Type B pancreatic cell (in vitro differentiated cells): ENCODE results near the gene KNTC1. TPM values are rescaled to one million over a fixed set of nuclear protein-coding genes. Genes with fewer than 3 reads are reported as not detected.

ENCODE experiments used
- DNase-seq: peaks from one replicate; pipeline ENCODE4 v3.0.0; 2021; ENCODE audit warnings: mixed read lengths; ENCODE audit not compliant: unreplicated experiment; ENCODE audit errors: extremely low spot score
- H3K27ac Mint-ChIP-seq: 2 replicates; pipeline ENCODE4 v1.8.0; 2021; ENCODE audit warnings: mild to moderate bottlenecking, mixed read lengths
- H3K27me3 Mint-ChIP-seq: 2 replicates; pipeline ENCODE4 v1.8.0; 2021; ENCODE audit warnings: mixed read lengths
- H3K36me3 Mint-ChIP-seq: 2 replicates; pipeline ENCODE4 v1.8.0; 2021; ENCODE audit warnings: mixed read lengths
- H3K4me1 Mint-ChIP-seq: one replicate; pipeline ENCODE4 v1.8.0; 2021; ENCODE audit warnings: mixed read lengths; ENCODE audit not compliant: unreplicated experiment
- H3K4me3 Mint-ChIP-seq: 2 replicates; pipeline ENCODE4 v1.8.0; 2021; ENCODE audit warnings: mild to moderate bottlenecking, mixed read lengths
- H3K9me3 Mint-ChIP-seq: 2 replicates; pipeline ENCODE4 v1.8.0; 2021; ENCODE audit warnings: mixed read lengths
- CTCF ChIP-seq: fragments of 200-600 bp; sonication (generic); conservative IDR thresholded peaks from 2 replicates; pipeline ENCODE4 v1.5.0; 2021; ENCODE audit warnings: antibody characterized with exemption, mild to moderate bottlenecking
- total RNA-seq: library from RNA; stranded (reverse); gene quantifications from 2 replicates; pipeline ENCODE4 v1.2.1, GENCODE V29; 2021; ENCODE audit warnings: low replicate concordance

KNTC1 gene
- total RNA-seq, 1 donor from 2014 or later, result 74.8 TPM

- Mint-ChIP-seq H3K9me3 (no peaks in the 10 kb centered on the region), H3K36me3 (no peaks in the 10 kb centered on the region), H3K4me3 (no peak overlapping the region), H3K27ac (no peak overlapping the region), H3K27me3 (no peaks in the 10 kb centered on the region), H3K4me1 (no peaks in the 10 kb centered on the region)
- no peak for TF ChIP-seq CTCF
- DNase-seq, result no peak
Measured at GRCh38 chr12:122661938-122662337, 134.9 kb downstream of the KNTC1 start.

GRCh38 chr12:122665349-122665748 is 138.3 kb downstream of the KNTC1 start:
- Mint-ChIP-seq H3K27me3 (no peaks in the 10 kb centered on the region), H3K4me3 (no peak overlapping the region), H3K4me1 (peaks cover 5% of the 10 kb centered on the region), H3K27ac (no peak overlapping the region), H3K9me3 (no peaks in the 10 kb centered on the region), H3K36me3 (no peaks in the 10 kb centered on the region)
- no peak for TF ChIP-seq CTCF
- DNase-seq, result no peak

GRCh38 chr12:122665759-122666158 is 138.7 kb downstream of the KNTC1 start:
- no peaks in the 10 kb centered on the region for H3K27me3 Mint-ChIP-seq
- no peaks in the 10 kb centered on the region for H3K36me3 Mint-ChIP-seq
- H3K9me3 Mint-ChIP-seq, result no peaks in the 10 kb centered on the region
- no peak overlapping the region for H3K4me3 Mint-ChIP-seq
- no peak for DNase-seq
- no peak overlapping the region for H3K27ac Mint-ChIP-seq
- TF ChIP-seq CTCF, result no peak
- H3K4me1 Mint-ChIP-seq, result peaks cover 5% of the 10 kb centered on the region

- H3K27ac Mint-ChIP-seq, result no peak overlapping the region
Measured at GRCh38 chr12:122668268-122668667, 141.2 kb downstream of the KNTC1 start.

GRCh38 chr12:122669397-122670070 is 142.5 kb downstream of the KNTC1 start:
- Mint-ChIP-seq H3K4me3 (no peak overlapping the region), H3K9me3 (peaks cover 4% of the 10 kb centered on the region), H3K27ac (no peak overlapping the region), H3K36me3 (no peaks in the 10 kb centered on the region), H3K27me3 (no peaks in the 10 kb centered on the region), H3K4me1 (peaks cover 5% of the 10 kb centered on the region)
- no peak for DNase-seq
- TF ChIP-seq CTCF, result no peak

More at GRCh38 chr12:122668268-122668667, 141.2 kb downstream of the KNTC1 start:
- peaks cover 5% of the 10 kb centered on the region for H3K4me1 Mint-ChIP-seq
- DNase-seq, result no peak
- H3K4me3 Mint-ChIP-seq, result no peak overlapping the region
- no peaks in the 10 kb centered on the region for H3K27me3 Mint-ChIP-seq
- TF ChIP-seq CTCF, result no peak
- peaks cover 4% of the 10 kb centered on the region for H3K9me3 Mint-ChIP-seq
- H3K36me3 Mint-ChIP-seq, result no peaks in the 10 kb centered on the region
